KOPT-K1 (cell line): Measurements from ENCODE around the gene CUL3.

Experiments
- H3K27ac ChIP-seq: fragments of 200-600 bp; sonication (generic); 2 replicates; pipeline ENCODE4 v1.5.1; 2016; ENCODE audit warnings: antibody characterized with exemption, mild to moderate bottlenecking, low read depth, low read length; ENCODE audit not compliant: poor library complexity, severe bottlenecking
- H3K36me3 ChIP-seq: fragments of 200-600 bp; sonication (generic); 2 replicates; pipeline ENCODE4 v1.5.1; 2017; ENCODE audit warnings: antibody characterized with exemption, mild to moderate bottlenecking, low read length, moderate library complexity; ENCODE audit not compliant: insufficient read depth
- H3K9me3 ChIP-seq: fragments of 200-600 bp; sonication (generic); 2 replicates; pipeline ENCODE4 v1.5.1; 2017; ENCODE audit warnings: antibody characterized with exemption, low read length, mild to moderate bottlenecking; ENCODE audit not compliant: insufficient read depth, poor library complexity, severe bottlenecking

The CUL3 gene

GRCh38 chr2:224442071-224442967, 142.8 kb downstream of the CUL3 start:
- Histone ChIP-seq H3K27ac (no peak overlapping the region), H3K9me3 (no peaks in the 10 kb centered on the region), H3K36me3 (no peaks in the 10 kb centered on the region)

- no peaks in the 10 kb centered on the region for H3K36me3 ChIP-seq
- no peak overlapping the region for H3K27ac ChIP-seq
- H3K9me3 ChIP-seq: no peaks in the 10 kb centered on the region
These were observed 144.2 kb downstream of the CUL3 start for GRCh38 chr2:224440988-224441387.

DNA sequence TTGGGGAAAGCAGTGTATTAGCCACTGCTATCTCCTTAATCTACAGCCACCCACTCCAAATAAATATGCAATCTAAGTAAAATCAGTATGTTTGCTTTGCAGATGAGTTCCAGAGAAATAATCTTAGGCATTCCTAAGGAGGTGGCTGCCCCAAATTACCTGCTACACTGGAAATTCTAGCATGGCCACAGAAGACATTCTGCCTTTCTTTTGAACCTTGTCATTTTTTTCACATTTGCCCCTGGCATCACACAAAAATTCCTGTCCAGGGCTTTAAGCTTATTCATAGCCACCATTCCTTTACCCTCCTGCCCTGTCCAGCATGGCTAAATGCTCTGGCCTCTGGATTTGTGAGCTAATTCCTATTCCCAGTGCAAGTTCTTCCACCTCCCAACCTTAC, 146.4 kb downstream of the CUL3 start:
- Histone ChIP-seq H3K36me3 (no peaks in the 10 kb centered on the region), H3K9me3 (no peaks in the 10 kb centered on the region), H3K27ac (no peak overlapping the region)

DNA sequence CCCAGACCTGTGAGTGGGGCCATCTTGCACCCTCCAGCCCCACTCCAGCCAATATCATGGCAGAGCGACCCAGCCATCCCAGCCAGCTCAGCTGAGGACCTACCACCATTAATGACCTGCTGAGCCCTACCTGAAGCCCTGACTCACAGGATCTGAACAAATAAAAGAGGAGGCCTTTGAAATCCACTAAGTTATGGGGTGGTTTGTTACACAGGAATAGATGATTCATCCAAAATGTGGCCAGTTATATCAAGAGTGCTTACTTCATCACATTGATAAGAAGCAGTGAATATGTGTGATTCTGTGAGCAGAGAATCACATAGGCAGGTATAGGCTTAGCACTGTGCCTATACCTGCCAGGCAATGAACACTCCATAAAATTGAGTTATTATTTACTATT, 148.5 kb downstream of the CUL3 start:
- H3K36me3 ChIP-seq: no peaks in the 10 kb centered on the region

GRCh38 chr2:224434618-224435017, 150.5 kb downstream of the CUL3 start:
- Histone ChIP-seq H3K36me3 (no peaks in the 10 kb centered on the region), H3K9me3 (peaks cover 7% of the 10 kb centered on the region), H3K27ac (no peak overlapping the region)

More for the DNA sequence above, 148.5 kb downstream of the CUL3 start:
- no peak overlapping the region for H3K27ac ChIP-seq
- no peaks in the 10 kb centered on the region for H3K9me3 ChIP-seq

- Histone ChIP-seq H3K9me3 (peaks cover 11% of the 10 kb centered on the region), H3K27ac (no peak overlapping the region), H3K36me3 (no peaks in the 10 kb centered on the region)
These were observed 151.7 kb downstream of the CUL3 start for GRCh38 chr2:224433442-224433841.

DNA sequence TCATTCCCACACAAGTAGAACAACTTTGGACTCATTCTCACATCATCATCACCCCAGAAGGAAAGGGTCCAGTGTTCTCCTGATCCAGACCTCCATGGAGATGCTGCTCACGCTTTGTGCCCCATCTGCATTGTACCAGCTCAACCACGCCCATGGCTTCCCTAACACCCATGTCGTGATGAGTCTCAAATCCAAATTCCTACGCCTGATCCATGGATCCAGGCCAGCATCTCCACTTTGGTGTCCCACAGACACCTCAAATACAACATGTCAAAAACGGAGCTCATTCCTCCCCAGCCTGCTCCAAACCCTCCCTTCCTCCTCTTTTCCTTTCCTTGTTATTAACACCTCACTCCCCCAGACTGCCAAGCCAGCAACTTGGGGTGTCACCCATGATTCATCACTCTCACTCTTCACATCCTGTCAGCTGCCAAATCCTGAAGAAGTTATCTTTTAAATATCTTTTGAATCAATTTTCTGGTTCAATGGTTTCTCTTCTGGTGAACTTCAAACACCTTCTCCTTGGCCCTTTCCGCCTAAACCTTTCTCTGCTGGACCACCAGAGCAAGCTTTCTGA, 153.1 kb downstream of the CUL3 start:
- no peaks in the 10 kb centered on the region for H3K36me3 ChIP-seq
- H3K9me3 ChIP-seq: peaks cover 14% of the 10 kb centered on the region
- no peak overlapping the region for H3K27ac ChIP-seq

DNA sequence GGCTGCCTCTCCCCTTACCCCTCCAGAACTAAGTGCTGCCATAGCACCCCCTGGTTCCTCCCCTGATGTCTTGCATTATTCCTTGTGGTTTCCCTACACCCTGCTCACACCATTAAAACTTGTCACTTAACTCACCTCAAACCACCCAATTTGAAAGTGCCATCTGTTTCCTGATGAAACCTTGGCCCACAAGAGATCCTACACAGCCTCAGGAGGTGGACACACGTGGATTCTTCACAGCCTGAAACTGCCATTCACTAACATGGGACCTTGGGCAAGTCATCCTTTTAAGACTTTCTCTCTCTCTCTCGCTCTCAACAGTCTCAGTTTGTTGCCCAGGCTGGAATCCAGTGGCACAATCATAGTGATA, 155.7 kb downstream of the CUL3 start:
- no peaks in the 10 kb centered on the region for H3K36me3 ChIP-seq
- H3K9me3 ChIP-seq: peaks cover 14% of the 10 kb centered on the region
- H3K27ac ChIP-seq: no peak overlapping the region

DNA sequence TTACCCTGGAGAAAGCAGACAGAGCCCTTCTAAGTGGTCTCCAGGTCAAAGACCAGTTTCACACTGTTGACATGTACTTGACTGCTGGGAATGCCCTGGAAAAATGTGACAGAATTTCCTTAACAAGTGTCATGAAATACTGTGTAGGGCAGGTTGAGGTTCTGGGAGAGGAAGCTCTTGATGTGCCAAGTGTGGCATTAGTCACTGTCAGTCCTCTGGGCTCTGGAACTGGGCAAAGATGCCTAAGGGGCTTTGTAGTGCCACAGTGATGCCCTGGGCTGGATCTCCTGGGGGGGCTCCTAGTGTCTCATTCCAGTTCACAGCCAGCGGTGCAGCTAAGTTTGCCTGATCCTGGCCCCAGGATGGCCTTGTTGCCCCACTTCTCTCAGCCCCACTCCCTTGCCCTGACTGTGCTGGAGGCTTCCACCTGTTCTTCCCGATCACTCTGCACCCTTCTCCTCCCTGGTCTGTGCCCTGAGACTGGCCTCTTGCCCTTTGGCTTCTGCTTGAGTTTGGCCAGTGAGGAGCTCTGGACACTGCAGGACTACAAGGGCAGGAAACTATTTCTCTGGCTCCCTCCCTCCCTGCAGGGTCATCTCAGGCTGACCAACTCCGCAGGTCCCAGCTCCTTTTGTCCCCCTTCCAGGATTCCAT, 156.2 kb downstream of the CUL3 start:
- H3K36me3 ChIP-seq: no peaks in the 10 kb centered on the region
- H3K9me3 ChIP-seq: peaks cover 14% of the 10 kb centered on the region

GRCh38 chr2:224427471-224427870, 157.7 kb downstream of the CUL3 start:
- H3K27ac ChIP-seq: no peak overlapping the region
- no peaks in the 10 kb centered on the region for H3K36me3 ChIP-seq
- H3K9me3 ChIP-seq: peaks cover 14% of the 10 kb centered on the region

More for the DNA sequence above, 156.2 kb downstream of the CUL3 start:
- no peak overlapping the region for H3K27ac ChIP-seq

DNA sequence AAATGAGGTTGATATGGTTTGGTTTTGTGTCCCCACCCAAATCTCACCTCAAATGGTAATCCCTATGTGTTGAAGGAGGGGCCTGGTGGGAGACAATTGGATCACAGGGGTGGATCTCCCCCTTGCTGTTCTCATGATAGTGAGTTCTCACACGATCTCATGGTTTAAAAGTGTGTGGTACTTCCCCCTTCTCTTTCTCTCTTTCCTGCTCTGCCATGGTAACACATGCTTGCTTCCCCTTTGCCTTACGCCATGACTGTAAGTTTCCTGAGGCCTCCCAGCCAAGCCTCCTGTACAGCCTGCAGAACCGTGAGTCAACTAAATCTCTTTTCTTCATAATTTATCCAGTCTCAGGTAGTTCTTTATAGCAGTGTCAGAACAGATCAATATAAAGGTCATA, 158.5 kb downstream of the CUL3 start:
- H3K36me3 ChIP-seq: no peaks in the 10 kb centered on the region
- peaks cover 14% of the 10 kb centered on the region for H3K9me3 ChIP-seq
- H3K27ac ChIP-seq: no peak overlapping the region

DNA sequence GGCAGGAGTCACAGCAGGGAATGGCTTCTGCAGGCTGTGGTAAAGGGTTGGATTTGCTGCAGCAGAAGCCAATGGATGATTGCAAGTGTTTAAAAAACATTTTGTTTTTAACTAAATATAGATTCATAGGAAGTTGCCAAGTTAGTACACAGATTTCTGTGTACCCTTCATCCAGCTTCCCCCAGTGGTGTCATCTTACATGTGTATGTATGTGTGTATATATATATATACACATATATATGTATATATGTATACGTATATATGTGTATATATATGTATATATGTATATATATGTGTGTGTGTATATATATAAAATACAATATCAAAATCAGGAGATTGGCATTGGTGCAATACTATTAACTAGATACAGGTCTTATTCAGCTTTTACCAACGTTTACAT, 164.1 kb downstream of the CUL3 start:
- no peaks in the 10 kb centered on the region for H3K9me3 ChIP-seq
- no peaks in the 10 kb centered on the region for H3K36me3 ChIP-seq
- H3K27ac ChIP-seq: no peak overlapping the region
